Measurements from ENCODE around the gene SMIM41.

GRCh38 chr12:52126605-52127578, 47.4 kb downstream of the SMIM41 start:
- TF ChIP-seq POLR2A (IDR thresholded peaks at IDR 0.05) (no peak), CTCF (IDR thresholded peaks at IDR 0.05) (no peak)
